Activated naive CD4-positive, alpha-beta T cell treated with anti-CD3 and anti-CD28 coated beads, Interleukin-2, amount 10 ng/mL, durations not matched to agents 5 hours and 36 hours (primary cell): ENCODE data around the gene TTC32. TPM values are rescaled to one million over a fixed set of nuclear protein-coding genes. Genes with fewer than 3 reads are reported as not detected.

ENCODE experiments used
- total RNA-seq, 2 experiments: library from RNA; stranded (reverse); gene quantifications; one replicate each; pipeline ENCODE4 v1.2.3, GENCODE V29; 2021

The TTC32 gene
- 10 to 100 TPM; 29.3 to 36.6 TPM for total RNA-seq

DNA sequence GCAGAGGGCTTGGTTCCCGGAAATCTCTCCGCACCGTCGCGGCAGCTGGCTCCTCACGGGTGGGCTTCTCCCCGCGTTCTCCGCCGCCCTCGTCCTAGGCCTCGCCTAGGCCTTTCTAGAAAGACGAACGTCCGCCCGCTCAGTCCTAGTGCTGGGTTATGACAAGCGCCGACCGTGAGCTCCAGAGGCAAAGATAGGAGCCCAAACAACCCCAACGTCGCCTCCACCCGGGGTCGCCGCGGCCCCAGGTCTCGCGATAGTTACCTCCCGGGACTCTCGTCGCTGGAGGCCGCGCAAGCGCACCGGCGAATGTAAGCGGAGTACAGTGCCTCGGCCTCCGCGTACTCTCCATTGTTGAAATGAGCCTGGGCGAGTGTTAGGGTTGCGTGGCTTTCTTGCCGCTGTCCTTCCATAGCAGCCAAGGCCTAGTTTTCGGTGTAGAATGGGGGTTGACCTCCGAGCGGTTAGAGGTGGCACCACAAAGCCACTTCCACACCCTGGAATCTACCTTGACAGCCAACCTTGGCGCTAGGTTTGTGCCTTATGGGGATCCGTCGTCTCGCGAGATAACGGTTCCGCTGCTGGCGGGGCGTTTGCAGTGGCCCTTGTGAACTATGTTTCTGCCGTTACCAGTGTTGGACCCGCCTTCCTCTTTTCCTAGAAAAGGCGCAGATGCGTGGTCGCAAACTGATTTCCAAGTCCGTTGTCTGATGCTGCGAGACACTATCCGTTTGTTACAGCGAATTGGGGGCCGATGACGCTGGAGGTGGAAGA, at the start of gene TTC32:
TTC32 (minus strand) TSS at position 542 of the 774 bp plus-strand sequence; CDS start at position 413, 129 bp downstream.

Other genes with a start within 250 kb of the TTC32 start
- 1 to 10 TPM; 3.7 to 3.9 TPM for gene WDR35, start 88.1 kb upstream of the TTC32 start, total RNA-seq
- not detected for gene MATN3, start 110.7 kb upstream of the TTC32 start, total RNA-seq
- 10 to 100 TPM; 24.8 to 25.0 TPM for gene LAPTM4A, start 149.6 kb upstream of the TTC32 start, total RNA-seq